ENCODE results near the gene DDOST.

The DDOST gene

DNA sequence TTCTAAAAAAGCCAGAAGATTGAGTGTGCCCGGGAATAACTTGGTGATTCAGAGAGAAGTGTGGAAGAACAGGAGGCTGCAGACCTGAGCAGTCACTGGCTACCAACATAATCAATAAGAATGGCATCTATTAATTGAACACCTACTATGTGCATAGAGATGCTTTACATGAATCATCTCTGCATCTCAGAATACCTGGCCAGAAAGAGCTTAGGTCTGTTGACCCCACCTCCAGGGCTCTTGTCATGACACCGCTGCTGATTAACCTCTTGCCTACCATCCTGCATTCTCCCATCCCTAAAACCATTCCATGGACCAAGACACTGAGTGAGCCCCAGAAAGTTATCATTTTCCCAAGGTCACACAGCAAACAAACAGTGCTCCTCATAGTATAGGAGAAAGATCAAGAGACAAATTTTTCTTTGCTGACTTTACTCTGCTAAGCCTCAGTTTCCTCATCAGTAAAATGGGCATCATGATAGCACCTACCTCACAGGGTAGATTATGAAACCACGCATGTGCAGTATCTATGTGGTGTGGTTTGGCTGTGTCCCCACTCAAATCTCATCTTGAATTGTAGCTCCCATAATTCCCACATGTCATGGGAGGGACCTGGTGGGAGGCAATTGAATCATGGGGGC is 44.2 kb downstream of the DDOST start:
- POLR2A ChIA-PET, result no interaction called here
- CTCF ChIA-PET, result interaction anchor here (2.6 to 5.3 kb wide), 2 partner anchors 13 to 16 kb away, joined by 9 to 32 read pairs; partner anchors contain the start of gene PINK1
- TF ChIP-seq, protein P1, sequence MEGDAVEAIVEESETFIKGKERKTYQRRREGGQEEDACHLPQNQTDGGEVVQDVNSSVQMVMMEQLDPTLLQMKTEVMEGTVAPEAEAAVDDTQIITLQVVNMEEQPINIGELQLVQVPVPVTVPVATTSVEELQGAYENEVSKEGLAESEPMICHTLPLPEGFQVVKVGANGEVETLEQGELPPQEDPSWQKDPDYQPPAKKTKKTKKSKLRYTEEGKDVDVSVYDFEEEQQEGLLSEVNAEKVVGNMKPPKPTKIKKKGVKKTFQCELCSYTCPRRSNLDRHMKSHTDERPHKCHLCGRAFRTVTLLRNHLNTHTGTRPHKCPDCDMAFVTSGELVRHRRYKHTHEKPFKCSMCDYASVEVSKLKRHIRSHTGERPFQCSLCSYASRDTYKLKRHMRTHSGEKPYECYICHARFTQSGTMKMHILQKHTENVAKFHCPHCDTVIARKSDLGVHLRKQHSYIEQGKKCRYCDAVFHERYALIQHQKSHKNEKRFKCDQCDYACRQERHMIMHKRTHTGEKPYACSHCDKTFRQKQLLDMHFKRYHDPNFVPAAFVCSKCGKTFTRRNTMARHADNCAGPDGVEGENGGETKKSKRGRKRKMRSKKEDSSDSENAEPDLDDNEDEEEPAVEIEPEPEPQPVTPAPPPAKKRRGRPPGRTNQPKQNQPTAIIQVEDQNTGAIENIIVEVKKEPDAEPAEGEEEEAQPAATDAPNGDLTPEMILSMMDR (IDR thresholded peaks at IDR 0.05; ENCODE audit: control extremely low read depth, extremely low read depth, low read depth, missing control alignments), result no peak

DNA sequence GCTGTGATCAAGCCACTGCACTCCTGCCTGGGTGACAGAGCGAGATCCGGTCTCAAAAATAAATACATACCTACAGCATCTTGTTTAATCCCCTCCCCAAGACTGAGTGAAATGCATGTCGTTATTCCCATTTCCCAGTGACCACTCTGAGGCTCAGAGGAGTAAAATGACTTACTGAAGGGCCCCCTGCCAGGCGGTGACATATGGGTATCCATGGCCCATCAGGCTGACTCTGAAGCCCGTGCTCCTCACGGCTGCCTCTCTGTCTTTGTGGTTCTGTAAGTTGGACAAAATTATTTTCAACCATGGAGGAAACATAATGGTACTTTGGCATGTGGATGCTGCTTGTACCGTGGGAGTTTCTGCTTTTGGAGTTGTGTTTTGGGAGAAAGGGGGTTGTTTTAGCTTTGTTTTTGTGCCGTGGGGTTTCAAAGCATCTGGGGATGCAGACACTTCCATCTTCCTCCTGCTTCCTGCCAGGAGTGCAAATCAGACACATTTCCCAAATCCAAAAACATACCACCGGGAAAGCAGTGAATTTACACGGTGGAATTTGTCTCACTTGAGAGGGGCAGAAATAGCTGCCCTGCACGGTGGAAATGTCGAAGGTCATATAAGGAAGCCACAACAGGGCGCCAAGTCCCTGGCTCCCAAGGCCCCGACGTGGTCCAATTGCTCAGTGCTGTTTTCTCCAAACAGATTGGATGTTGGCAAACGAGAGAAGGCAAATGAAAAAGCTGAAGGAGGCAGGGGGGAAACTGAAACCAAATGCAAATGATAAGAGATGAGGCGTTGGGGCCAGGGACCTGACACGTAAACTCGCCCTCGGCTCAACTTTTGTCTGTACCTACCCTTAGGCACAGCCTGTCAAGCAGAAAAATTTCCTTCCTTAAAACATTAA is 45.0 kb downstream of the DDOST start:
- POLR2A ChIA-PET, result no interaction called here
- CTCF ChIA-PET, result interaction anchor here (5.3 kb wide), 1 partner anchor 17 kb away, joined by 32 read pairs; the partner anchor contains the start of gene PINK1
- DNase-seq (ENCODE audit: extremely low spot score), result peak; percentile 61
- TF ChIP-seq, protein P1 (IDR thresholded peaks at IDR 0.05; ENCODE audit: control extremely low read depth, extremely low read depth, low read depth, missing control alignments), result no peak

More for the DNA sequence above, 44.2 kb downstream of the DDOST start:
- DNase-seq (ENCODE audit: extremely low spot score), result no peak

DNA sequence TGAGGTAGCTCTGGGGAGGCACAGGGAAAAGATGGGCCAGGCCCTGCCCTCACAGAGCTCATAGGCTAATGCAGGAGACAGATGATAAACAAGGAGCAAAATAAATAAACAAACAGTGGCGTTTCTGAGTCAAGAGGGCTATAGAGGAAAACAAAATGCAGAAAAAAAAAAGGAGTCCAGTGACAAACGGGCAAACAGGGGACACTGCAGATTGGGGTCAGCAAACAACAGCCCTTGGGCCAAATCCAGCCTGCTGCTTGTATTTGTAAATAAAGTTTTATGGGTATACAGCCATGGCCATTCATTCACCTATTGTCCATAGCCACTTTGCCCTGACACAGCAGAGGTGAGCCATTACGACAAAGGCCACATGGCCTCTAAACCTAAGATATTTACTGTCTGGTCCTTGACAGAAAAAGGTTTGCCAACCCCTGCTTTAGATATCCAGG is 47.0 kb downstream of the DDOST start:
- DNase-seq (ENCODE audit: extremely low spot score), result no peak
- POLR2A ChIA-PET, result no interaction called here
- CTCF ChIA-PET, result interaction anchor here (1.4 kb wide), 1 partner anchor 18 kb away, joined by 4 read pairs; no protein-coding TSS in a partner anchor
- TF ChIP-seq, protein P1 (IDR thresholded peaks at IDR 0.05; ENCODE audit: control extremely low read depth, extremely low read depth, low read depth, missing control alignments), result no peak

DNA sequence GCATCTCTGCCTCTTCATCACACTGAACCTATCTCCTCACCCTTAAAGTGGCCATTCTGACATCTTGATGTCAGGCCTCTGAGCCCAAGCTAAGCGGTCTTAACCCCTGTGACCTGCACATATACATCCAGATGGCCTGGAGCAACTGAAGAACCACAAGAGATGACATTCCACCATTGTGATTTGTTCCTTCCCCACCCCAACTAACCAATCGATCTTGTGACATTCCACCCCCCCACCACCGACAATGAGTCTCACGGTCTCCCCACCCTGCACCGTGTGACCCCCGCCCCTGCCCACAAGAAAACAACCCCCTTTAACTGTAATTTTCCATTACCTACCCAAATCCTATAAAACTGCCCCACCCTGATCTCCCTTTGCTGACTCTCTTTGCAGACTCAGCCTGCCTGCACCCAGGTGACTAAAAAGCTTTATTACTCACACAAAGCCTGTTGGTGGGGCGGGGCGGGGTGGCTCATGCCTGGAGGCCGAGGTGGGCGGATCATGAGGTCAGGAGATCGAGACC is 48.9 kb downstream of the DDOST start:
- ChIA-PET CTCF (no interaction called here), POLR2A (no interaction called here)

DNA sequence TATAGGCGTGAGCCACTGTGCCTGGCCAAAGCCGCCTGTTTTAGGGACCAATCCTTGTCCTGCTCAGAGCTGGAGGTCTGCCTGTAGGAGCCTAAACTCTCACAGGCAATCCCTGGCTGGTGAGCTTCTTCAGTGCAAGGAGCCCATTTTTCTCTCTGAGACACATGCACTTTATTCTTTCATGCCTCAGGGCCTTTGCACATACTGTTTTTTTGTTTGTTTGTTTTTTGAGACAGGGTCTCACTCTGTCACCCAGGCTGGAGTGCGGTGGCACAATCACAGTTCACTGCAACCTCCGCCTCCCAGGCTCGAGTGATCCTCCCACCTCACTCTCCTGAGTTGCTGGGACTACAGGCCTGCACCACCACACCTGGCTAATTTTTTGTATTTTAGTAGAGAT is 49.5 kb downstream of the DDOST start:
- TF ChIP-seq, protein P1 (IDR thresholded peaks at IDR 0.05; ENCODE audit: control extremely low read depth, extremely low read depth, low read depth, missing control alignments), result no peak
- POLR2A ChIA-PET, result no interaction called here
- DNase-seq (ENCODE audit: extremely low spot score), result no peak
- CTCF ChIA-PET, result interaction anchor here (0.6 to 1.6 kb wide), 2 partner anchors 17 to 22 kb away, joined by 3 read pairs; partner anchors contain the start of gene PINK1

More for the DNA sequence above, 48.9 kb downstream of the DDOST start:
- DNase-seq (ENCODE audit: extremely low spot score), result no peak
- TF ChIP-seq, protein P1 (IDR thresholded peaks at IDR 0.05; ENCODE audit: control extremely low read depth, extremely low read depth, low read depth, missing control alignments), result no peak

DNA sequence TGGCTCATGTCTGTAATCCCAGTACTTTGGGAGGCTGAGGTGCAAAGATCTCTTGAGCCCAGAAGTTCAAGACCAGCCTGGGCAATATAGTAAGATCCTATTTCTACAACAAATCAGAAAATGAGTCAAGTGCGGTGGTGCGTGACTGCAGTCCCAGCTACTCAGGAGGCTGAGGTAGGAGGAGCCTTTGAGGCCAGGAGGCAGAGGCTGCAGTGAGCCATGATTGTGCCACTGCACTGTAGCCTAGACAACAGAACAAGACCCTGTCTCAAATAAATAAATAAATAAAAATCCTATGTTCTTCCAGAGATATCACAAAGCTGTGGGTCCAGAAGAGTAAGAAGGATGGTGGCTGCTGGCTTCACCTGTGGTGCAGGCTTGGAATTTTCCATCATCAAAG is 50.2 kb downstream of the DDOST start:
- DNase-seq (ENCODE audit: extremely low spot score), result no peak
- ChIA-PET CTCF (interaction anchor here (0.6 to 1.6 kb wide), 2 partner anchors 16 to 22 kb away, joined by 3 read pairs; partner anchors contain the start of gene PINK1), POLR2A (no interaction called here)
- TF ChIP-seq, protein P1 (IDR thresholded peaks at IDR 0.05; ENCODE audit: control extremely low read depth, extremely low read depth, low read depth, missing control alignments), result no peak

All from GM10248 (cell line).